HPDE6-E6E7 (cell line): Measurements from ENCODE around the gene MPZL1.
A peak's percentile ranks its signal among the peaks of the same experiment; 100 is the strongest.
"Not testable (repeated sequence)": the region's sequence is repeated elsewhere in the genome, so short reads cannot be mapped to it uniquely, and the experiment has no call there.

Experiments used
- DNase-seq: peaks from one replicate; pipeline ENCODE4 v3.0.0; 2011; ENCODE audit warnings: missing footprints; ENCODE audit errors: extremely low spot score

Gene MPZL1

GRCh38 chr1:167808690-167809089 lies 86.9 kb downstream of the MPZL1 start:
- no peak for DNase-seq

- DNase-seq: no peak
Measured at GRCh38 chr1:167812972-167813371, 91.2 kb downstream of the MPZL1 start.

GRCh38 chr1:167815650-167816049 lies 93.9 kb downstream of the MPZL1 start:
- DNase-seq: no peak

DNA sequence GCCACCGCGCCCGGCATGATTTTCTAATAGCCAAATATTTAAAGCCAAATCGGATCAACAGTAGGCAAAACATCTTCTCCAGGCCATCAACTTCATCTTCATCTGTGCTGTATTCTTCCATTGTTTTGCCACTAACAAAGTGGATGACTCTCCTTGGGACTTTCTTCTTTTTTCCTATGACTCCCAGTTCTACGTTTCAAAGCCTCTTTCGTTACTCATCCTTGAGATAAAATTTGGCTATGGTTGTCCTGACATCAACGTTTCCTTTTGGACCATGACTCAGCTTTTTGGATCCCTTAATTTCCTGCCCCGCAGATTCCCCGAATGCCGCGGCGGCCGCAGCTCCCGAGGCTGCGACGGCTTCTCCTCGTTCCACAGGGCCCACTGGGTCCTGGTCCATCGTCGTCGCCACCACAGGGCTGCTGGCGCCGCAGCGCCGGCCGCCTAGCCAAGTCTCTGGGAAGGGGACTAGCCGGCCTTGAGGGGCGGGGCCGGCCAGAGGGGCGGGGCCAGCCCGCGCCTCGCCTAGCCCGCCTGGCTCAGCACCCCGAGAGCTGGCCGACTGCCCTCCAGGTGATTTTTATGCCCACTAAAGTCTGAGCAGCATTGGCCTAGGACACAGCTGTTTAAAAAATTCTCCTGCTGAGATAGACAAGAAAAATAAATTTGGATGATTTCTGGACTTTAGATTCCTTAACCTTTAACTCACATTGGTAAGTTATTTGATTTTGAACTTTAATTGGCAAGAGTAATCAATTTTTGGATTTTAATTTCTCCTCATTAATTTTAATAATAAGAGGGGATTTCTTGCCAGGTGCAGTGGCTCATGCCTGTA lies 98.3 kb downstream of the MPZL1 start:
- DNase-seq: peak; percentile 64

GRCh38 chr1:167820684-167821355 lies 99.0 kb downstream of the MPZL1 start:
- DNase-seq: no peak

GRCh38 chr1:167821356-167821685 lies 99.5 kb downstream of the MPZL1 start:
- DNase-seq: no peak

DNA sequence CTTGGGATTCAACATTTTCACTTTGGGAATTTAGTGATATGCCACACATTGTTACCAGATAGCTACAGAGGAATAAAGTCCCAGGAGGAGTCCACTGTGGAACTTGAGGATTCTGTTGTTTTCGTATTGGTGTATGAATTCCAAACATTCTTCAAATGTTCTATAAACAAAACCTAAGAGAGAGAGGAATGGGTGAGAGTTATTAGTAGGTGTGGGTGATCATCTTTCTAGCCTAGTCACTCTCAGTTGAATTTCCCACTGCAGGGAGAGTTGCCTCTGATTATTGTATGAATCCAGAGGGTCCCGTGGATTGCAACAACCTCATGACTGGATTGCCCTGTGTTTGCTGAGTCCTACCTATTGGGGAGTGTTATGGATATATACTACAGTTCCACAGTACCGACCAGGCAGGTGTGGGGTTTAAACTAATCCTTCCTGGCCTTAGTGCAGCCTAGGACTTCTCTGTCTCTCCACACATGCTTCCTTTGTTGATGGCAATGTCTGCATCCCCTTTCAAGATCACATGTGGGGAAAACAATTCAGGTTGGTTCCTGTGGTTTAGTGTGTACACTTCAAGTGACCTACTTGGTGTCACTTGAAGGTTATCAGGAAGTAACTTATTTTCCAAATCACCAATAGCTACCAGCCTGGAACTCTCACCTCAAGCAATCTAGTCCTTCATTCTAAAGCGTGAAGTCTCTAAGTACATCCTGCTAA lies 100.3 kb downstream of the MPZL1 start:
- DNase-seq: no peak

DNA sequence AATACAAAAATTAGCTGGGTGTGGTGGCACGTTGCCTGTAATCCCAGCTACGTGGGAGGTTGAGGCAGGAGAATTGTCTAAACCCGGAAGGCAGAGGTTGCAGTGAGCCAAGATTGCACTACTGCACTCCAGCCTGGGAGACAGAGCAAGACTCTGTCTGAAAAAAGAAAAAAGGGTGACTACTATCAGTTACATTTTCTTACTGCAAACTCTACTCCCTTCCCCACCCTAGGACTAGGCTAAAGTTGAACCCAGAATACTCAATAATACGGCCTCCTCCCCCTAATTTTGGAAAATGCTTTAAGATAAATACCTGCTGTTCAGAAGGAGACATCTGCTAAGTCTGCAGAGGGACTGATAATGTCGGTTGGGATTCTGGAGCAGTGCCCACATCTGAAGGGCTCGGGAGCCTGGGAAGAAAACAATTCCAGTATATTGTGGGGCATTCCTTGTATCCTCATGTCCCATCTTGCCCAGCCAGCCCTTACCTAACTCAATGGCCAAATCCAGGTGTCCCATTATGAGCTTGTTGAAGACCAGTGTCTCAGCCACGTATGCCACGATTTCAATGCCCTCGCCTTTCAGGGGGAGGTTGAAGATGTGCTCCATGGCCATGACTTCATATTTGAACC lies 102.5 kb downstream of the MPZL1 start:
- no peak for DNase-seq

DNA sequence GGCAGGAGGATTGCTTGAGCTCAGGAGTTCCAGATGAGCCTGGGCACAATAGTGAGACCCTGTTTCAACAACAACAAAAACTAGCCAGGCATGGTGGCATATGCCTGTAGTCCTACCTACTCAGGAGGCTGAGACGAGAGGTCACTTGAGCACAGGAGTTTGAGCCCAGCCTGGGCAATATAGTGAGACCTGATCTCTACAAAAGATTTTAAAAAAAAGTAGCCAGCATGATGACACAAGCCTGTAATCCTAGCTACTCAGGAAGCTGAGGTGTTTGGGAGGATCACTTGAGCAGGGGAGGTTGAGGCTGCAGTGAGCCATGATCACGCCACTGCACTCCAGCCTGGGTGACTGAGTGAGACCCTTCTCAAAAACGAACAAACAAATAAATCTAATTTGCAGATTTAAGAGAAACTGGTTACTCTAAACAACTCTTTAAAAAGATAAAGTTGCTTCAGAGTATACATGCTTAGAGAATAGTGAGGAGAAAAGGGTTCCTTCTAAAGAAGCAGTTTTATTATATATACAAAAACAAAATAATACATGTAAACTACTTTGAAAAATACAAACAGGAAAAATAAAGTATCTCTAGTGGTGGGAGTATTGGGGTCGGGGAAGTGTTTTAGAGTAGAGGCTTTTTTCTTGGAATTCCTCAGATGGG lies 103.8 kb downstream of the MPZL1 start:
- DNase-seq: no peak

DNA sequence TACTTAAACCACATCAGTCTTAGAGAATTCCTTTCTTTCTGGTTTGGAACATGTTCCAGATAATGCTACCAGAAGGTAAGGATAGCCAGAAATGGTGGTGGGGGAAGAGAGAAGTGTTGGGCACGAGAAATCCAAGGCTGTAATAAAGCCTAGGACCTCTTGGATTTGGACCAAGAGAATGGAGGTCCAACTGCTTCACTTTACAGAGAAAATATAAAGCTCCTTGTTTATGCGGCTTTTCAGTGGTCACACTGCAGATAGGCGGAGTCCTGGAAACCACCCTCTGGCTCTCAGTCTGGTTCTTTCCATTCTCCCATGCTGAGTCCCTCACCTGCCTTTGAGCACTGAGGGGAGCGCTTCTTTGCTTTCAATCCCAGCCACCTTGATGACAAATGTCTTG lies 104.3 kb downstream of the MPZL1 start:
- DNase-seq: no peak

DNA sequence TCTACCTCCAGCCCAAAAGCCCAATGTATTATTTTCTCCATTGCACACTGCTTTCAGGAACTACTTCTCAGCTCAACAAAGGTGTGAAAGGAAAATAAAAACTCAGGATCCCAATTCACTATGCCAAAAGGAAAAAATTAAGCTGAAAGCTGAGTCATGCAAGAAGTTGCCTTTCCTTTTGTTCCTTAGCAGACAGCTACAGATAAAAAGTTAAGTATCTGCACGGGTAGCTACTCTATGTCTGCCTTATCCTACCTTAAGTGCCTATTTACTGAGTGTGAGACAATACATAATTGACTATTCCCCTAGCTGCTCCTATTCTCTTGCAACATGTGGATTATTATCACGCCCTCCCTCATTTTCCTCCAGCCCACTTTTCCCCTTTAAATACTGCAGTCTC lies 108.1 kb downstream of the MPZL1 start:
- DNase-seq: no peak

GRCh38 chr1:167830668-167831067 lies 108.9 kb downstream of the MPZL1 start:
- not testable (repeated sequence) for DNase-seq

GRCh38 chr1:167832693-167833092 lies 110.9 kb downstream of the MPZL1 start:
- DNase-seq: no peak

- no peak for DNase-seq
Measured at GRCh38 chr1:167833904-167834303, 112.1 kb downstream of the MPZL1 start.

- DNase-seq: no peak
Measured at GRCh38 chr1:167836197-167836596, 114.4 kb downstream of the MPZL1 start.

- no peak for DNase-seq
Measured at GRCh38 chr1:167837326-167837725, 115.5 kb downstream of the MPZL1 start.

- DNase-seq: no peak
Measured at GRCh38 chr1:167839009-167839408, 117.2 kb downstream of the MPZL1 start.
